Measurements from ENCODE around the gene PADI6. TPM values are rescaled to one million over a fixed set of nuclear protein-coding genes. Genes with fewer than 3 reads are reported as not detected.

The PADI6 gene
- total and polyA plus RNA-seq, 9 of the 15 experiments (the other 6 are each of a cell fraction or from before 2014, with no cell fraction given), result not detected

GRCh38 chr1:17437580-17438317, 65.8 kb downstream of the PADI6 start (continued):
- TF ChIP-seq, protein P1, sequence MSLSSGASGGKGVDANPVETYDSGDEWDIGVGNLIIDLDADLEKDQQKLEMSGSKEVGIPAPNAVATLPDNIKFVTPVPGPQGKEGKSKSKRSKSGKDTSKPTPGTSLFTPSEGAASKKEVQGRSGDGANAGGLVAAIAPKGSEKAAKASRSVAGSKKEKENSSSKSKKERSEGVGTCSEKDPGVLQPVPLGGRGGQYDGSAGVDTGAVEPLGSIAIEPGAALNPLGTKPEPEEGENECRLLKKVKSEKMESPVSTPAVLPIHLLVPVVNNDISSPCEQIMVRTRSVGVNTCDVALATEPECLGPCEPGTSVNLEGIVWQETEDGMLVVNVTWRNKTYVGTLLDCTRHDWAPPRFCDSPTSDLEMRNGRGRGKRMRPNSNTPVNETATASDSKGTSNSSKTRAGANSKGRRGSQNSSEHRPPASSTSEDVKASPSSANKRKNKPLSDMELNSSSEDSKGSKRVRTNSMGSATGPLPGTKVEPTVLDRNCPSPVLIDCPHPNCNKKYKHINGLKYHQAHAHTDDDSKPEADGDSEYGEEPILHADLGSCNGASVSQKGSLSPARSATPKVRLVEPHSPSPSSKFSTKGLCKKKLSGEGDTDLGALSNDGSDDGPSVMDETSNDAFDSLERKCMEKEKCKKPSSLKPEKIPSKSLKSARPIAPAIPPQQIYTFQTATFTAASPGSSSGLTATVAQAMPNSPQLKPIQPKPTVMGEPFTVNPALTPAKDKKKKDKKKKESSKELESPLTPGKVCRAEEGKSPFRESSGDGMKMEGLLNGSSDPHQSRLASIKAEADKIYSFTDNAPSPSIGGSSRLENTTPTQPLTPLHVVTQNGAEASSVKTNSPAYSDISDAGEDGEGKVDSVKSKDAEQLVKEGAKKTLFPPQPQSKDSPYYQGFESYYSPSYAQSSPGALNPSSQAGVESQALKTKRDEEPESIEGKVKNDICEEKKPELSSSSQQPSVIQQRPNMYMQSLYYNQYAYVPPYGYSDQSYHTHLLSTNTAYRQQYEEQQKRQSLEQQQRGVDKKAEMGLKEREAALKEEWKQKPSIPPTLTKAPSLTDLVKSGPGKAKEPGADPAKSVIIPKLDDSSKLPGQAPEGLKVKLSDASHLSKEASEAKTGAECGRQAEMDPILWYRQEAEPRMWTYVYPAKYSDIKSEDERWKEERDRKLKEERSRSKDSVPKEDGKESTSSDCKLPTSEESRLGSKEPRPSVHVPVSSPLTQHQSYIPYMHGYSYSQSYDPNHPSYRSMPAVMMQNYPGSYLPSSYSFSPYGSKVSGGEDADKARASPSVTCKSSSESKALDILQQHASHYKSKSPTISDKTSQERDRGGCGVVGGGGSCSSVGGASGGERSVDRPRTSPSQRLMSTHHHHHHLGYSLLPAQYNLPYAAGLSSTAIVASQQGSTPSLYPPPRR (CRISPR knock-in tag; IDR thresholded peaks at IDR 0.05; ENCODE audit: borderline replicate concordance), result no peak
- TF ChIP-seq ERF (CRISPR knock-in tag; IDR thresholded peaks at IDR 0.05) (0 out of 2 replicates have a peak, but pooled peaks have one; percentile 64), CEBPB (tag; IDR thresholded peaks at IDR 0.05) (no peak), HNRNPL (IDR thresholded peaks at IDR 0.05; ENCODE audit: low read depth, low read length) (no peak), ZNF140 (CRISPR knock-in tag; IDR thresholded peaks at IDR 0.05) (no peak), KDM5B (IDR thresholded peaks at IDR 0.05; ENCODE audit: insufficient replicate concordance, low read depth, low read length) (peak; percentile 23), THRA (IDR thresholded peaks at IDR 0.05) (no peak), ZSCAN32 (CRISPR knock-in tag; IDR thresholded peaks at IDR 0.05) (no peak), NR0B1 (IDR thresholded peaks at IDR 0.05; ENCODE audit: partially characterized antibody) (no peak), ZNF282 (CRISPR knock-in tag; IDR thresholded peaks at IDR 0.05) (no peak), YY1 (IDR thresholded peaks at IDR 0.05; ENCODE audit: borderline replicate concordance in 1 of 3, control insufficient read depth in 1 of 3, extremely low read depth in 1 of 3, insufficient read depth in 3 of 3, insufficient read length in 1 of 3, insufficient replicate concordance in 2 of 3, low read depth in 1 of 3, low read length in 2 of 3) (peak in 1 of 3 experiments; percentile 23), SRSF9 (IDR thresholded peaks at IDR 0.05; ENCODE audit: borderline replicate concordance, low read depth, low read length) (no peak), XRCC5 (IDR thresholded peaks at IDR 0.05; ENCODE audit: low read depth, low read length) (no peak)
